Fibroblast of skin of abdomen (primary cell): ENCODE measurements around the gene DCAF16. TPM values are rescaled to one million over a fixed set of nuclear protein-coding genes. Genes with fewer than 3 reads are reported as not detected.
A peak's percentile ranks its signal among the peaks of the same experiment; 100 is the strongest.
"Not testable (repeated sequence)": the region's sequence is repeated elsewhere in the genome, so short reads cannot be mapped to it uniquely, and the experiment has no call there.

Source experiments
- DNase-seq: peaks from one replicate; pipeline ENCODE4 v3.0.0-alpha.2; 2013
- polyA plus RNA-seq, 2 experiments: library from polyadenylated mRNA; unstranded; fragments of 120-200 nt; gene quantifications; one replicate each; pipeline ENCODE4 v1.2.1, GENCODE V29; 2013; ENCODE audit not compliant: insufficient read length in 2 of 2

DCAF16 gene
- 20.3 TPM for polyA plus RNA-seq (2013, experiment 1 of 2; ENCODE audit: insufficient read length)
- 19.9 TPM for polyA plus RNA-seq (2013, experiment 2 of 2; ENCODE audit: insufficient read length)

DNA sequence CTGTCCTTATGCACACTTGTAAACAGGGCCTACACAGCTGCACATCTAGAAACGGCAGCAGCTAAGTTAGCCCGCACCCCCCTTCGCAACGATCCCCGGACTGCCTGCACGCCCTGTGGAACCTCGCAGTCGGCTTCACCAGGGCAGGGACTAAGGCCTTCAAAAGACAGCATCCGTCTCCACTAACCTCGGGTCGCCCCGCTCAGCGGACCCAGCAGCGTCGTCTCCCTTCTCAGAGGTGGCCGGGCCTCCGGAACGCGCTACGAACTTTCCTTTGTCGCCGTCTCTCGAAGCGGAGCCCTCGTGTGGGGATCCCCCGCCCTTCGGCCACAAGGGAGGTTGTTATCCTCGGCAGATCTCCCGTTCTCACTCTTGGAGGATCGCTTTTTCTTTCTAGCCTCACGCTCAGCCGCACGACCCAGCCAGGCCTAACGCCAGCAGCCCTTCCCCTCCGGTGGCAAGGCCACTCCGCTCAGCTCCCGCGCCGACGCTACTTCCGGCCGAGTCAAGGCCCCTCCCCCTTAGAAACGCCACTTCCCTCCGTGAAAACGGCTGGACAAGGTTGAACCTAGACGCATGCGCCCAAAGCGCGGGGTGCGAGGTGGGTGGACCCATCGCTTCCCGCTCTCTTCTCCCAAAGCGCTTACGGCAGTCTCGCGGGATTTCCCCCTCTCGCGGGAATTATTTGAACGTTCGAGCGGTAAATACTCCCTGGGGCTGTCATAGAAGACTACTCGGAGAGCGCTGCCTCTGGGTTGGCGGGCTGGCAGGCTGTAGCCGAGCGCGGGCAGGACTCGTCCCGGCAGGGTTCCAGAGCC, at the start of gene DCAF16, which contains the start of gene NCAPG:
TSS of gene DCAF16 (minus strand) at position 498 of the 818 bp plus-strand sequence. CDS start 6,616 bp downstream, outside the sequence.
TSS of gene NCAPG (plus strand) at position 720 of the 818 bp plus-strand sequence. CDS start 99 bp downstream, outside the sequence.
- DNase-seq = peak; percentile 100

DNA sequence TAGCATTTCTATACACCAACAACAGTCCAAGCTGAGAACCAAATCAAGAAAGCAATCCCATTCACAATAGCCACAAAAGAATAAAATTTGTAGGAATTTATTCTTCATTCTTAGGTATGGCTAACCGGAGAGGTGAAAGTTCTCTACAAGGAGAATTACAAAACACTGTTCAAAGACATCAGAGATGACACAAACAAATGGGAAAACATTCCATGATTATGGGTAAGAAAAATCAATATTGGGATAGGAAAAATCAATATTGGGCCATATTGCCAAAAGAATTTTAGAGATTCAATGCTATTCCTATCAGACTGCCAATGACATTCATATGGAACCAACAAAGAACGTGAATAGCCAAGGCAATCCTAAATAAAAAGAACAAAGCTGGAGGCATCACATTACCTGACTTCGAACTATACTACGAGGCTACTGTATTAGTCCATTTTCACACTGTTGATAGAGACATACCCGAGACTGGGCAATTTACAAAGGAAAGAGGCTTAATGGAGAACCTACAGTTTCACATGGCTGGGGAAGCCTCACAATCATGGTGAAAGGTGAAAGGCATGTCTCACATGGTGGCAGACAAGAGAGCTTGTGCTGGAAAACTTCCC, 49.3 kb upstream of the DCAF16 start:
- DNase-seq = no peak

DNA sequence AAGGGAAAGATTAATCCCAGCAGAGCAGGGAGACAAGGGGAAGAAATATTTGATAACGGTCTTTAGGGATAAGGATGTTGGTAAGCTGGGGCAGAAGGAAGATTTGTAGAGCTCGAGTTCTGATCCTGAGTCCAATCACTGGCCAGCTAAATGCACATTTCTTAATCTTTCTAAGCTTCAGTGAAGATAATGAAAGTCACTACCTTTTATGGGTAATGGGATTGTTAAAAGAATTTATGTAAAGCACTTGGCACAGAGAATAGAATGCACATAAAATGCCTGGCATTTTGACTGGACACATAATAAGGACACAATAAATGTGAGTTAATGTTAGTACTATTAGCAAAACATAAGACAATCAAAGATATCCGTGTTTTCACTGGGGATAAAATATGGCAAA, 43.5 kb upstream of the DCAF16 start:
- peak; percentile 14 for DNase-seq

DNA sequence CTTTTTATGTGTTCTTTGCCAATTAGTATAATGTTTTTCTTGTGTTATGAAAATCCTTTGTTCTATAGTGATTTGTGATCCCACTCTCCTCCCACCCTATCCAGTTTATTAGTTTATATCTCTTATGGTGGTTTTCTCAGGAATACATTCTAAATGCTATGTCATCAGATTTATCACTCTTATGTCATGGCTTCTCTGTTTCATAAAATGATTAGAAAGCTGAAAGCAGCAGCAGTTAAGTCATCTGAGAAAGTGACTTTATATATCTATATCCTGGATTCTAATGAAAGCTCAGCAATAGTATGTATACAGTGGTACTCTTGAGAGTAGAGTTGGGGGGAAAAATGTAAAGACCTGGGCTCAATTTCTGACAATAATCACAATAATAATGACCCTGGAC, 41.4 kb upstream of the DCAF16 start:
- DNase-seq = no peak

- DNase-seq = not testable (repeated sequence)
Measured at GRCh38 chr4:17850295-17850694, 39.7 kb upstream of the DCAF16 start.

GRCh38 chr4:17846266-17846665, 35.7 kb upstream of the DCAF16 start:
- DNase-seq = peak; percentile 44

DNA sequence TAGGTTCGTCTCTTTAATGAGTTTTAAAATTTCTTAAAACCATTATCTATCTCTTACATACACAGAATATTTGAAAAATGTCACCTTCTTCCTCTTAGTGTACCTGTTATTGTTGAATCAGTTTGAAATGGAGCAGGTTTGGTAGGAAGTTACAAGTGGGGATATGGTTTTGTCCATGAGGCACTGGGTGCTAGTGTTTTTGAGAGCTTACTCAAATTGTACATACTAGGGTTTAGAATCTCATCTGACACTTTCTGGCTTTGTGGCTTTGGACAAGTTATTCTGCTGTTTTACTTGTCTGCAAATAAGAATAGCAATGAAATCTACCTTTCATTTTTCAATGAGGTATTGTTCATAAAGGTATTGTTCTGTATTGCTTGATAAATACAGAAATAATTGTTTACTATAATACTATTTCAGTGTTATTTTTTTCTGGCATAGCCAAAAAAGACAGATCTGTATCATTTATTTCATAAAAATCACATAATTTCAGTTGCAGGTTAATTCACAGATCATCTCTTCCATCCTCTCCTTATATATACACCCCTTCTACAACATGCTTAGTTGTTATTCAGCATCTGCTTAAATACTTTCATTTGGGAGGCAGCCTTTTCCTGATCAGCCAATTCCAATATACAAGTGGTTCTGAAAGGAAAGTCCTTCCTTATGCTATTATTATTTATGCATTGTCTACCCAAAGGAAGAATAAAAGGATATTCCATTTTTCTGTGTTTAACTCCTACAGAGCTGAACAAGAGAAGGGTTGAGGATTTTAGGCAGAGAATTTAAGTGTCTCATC, 13.5 kb upstream of the DCAF16 start:
- no peak for DNase-seq

GRCh38 chr4:17817027-17817426, 6.5 kb upstream of the DCAF16 start:
- DNase-seq = peak; percentile 77

GRCh38 chr4:17816142-17816541, 5.6 kb upstream of the DCAF16 start:
- no peak for DNase-seq

DNA sequence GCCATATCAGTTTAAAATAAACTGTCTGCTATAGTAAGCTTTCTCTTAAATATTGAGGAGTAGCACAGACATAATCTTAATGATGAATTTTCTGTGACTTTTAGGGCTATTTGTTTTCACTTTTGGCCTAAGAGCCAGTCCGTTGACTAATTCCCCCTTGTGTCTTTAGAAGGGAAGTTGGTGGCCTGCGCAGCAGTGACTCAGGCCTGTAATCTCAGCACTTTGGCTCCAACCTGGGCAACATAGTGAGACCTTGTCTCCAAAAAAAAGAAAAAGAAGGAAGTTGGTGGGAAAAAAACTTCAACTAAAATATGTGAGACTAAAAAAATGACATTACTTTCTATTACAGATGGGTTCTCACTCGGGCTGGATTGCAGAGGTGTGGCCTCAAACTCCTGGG, 3.6 kb upstream of the DCAF16 start:
- DNase-seq = peak; percentile 33

DNA sequence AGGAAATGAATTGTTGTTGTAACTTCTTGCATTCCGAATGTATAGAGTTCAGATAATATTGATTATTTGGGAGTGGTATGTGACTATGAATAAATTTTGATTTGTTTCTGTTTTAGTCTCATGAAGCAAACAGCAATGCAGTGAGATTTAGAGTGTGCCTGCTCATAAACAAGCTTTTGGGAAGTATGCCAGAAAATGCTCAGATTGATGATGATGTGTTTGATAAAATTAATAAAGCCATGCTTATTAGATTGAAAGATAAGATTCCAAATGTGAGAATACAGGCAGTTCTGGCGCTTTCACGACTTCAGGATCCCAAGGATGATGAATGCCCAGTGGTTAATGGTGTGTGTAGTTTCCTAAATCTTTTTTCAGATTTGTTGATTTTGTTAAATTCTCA, 2.2 kb upstream of the DCAF16 start:
- DNase-seq = no peak

- DNase-seq = no peak
Measured at GRCh38 chr4:17812125-17812524, 1.6 kb upstream of the DCAF16 start.

DNA sequence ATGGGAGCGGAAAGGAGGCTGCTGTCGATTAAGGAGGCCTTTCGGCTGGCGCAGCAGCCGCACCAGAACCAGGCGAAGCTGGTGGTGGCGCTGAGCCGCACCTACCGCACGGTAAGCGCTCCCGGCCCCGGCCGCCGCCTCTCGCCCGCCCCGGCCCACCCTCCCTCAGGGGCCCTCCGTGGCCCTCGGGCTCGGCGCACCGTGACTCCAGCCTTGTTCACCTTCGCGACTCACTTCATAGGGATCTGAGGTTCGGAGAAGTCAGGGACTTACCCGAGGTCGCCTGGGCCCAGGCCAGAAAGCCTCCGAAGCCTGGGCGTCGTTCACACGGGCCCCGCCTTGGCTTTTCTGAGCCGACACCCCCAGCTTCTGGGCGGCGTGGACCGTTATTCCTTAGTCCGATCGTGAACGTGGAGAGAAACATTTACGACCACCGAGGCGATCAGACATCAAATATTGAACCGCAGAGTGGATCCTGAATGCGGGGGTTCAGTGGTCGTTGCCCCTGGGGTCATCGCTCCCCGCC, 584 bp upstream of the DCAF16 start:
- DNase-seq = peak; percentile 19

DNA sequence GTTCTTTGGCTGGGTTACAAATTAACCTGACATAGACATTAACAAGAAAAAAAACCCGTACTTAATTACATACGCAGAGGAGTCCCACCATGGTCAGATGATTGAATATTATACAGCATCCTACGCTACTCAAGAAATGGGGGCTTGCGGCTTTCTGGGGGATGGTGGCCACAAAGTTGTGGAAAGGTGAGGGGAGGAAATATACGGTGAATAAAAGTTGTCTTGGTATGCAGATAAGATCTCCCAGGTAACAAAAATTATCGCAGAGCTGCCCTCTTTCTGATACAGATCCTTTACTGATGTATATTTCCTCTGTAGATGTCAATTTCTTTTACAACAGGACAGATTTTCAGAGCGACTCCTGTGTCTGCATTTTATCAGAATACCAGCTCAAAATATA, 890 bp downstream of the DCAF16 start:
- no peak for DNase-seq

DNA sequence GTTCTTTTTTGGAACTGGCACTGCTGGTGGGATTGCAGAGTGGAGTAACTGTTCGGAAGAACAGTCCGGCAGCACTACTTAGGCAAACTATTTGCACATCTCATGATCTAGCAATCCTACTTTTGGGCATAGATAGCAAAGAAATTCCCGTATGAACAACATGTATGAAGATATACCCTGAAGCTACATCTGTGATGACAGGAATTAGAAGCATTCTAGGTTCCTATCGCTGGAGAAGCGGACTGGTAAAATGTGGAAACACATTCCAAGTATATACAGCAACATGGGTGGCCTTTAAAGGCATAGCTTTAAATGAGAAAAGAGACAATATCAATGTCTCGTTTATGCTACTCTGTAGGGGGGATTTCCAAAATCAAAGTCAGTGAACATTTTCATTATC, 3.1 kb downstream of the DCAF16 start:
- DNase-seq = peak; percentile 42

DNA sequence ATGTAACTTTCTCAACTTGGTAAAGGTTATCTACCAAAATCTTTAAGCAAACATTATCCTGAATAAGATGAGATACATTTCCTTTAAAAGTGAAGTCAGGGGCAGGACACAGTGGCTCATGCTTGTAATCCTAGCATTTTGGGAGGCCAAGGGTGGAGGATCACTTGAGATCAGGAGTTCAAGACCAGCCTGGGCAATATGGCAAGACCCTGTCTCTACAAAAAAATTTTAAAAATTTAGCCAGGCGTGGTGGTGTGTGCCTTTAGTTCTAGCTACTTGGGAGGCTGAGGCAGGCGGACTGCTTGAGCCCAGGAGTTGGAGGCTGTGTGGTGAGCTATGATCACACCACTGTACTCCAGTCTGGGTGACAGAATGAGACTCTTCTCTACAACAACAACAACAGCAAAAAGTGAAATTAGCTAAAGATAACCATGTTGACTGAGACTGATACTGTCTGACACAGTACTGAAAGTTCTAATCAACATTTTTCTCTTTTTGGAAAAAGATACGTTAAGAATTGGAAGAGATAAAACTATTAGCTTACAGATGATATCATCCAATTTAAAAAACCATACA, 4.9 kb downstream of the DCAF16 start:
- DNase-seq = no peak

GRCh38 chr4:17797808-17798207, 12.7 kb downstream of the DCAF16 start:
- no peak for DNase-seq

DNA sequence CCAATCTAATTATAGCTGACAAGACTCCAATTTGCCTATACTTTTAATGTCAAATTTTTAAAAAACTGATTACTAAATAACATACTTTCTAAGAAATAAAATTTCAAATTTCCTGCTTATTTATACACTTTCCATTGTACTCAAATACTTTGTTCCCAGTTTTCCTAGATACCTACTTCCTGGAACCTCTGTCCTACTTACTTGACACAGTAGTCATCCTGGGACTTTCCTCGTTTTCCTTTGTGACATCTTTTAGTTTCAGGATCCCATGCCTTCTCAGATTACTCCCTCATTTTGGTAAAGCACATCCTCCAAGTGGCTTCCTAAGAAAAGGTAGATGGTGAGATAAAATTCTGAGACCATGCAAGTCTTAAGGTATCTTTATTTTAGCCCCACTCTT, 15.8 kb downstream of the DCAF16 start:
- DNase-seq = no peak

- DNase-seq = no peak
Measured at GRCh38 chr4:17788956-17789355, 21.6 kb downstream of the DCAF16 start.

DNA sequence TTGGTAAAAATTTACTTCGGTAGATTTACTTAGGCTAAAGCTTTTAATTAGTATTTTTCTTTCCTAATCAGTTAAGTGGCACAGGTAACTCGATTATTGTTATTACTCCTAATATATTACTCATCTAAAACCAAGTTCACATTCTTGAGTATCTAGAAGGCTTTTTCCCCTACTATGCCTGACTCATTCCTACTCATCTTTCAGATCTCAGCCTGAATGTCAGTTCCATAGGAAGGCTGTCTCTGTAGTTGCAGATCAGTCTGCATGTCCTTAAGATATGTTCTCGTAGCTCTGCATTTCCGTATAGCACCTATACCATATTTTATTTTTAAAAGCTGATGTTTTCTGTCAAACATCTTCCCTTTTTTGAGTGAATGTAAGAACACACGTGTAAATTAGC, 23.2 kb downstream of the DCAF16 start:
- peak; percentile 37 for DNase-seq

GRCh38 chr4:17786567-17786966, 24.0 kb downstream of the DCAF16 start:
- no peak for DNase-seq

DNA sequence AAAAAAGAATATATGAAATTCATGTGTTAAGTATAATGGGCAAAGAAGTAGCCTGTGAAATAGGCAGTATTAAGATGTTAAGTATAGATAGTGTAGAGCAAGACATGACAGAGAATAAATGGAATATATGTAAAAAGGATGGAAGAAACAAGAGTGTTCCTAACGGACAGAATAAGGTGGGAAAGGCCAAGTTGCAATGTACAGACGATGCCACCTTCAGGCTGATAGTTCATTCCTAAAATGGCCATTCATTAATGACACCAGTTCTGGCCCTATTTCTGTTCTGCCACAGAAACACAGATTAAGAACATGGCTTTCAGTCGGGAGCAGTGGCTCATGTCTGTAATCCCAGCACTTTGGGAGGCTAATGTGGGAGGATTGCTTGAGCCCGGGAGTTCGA, 24.7 kb downstream of the DCAF16 start:
- DNase-seq = no peak
